HepG2 (cell line): Measurements from ENCODE around the gene COBLL1. TPM values are rescaled to one million over a fixed set of nuclear protein-coding genes. Genes with fewer than 3 reads are reported as not detected.

Experiments
- ADNP ChIP-seq: sonication (generic); formaldehyde crosslinking; IDR thresholded peaks from 2 replicates; pipeline ENCODE4 v1.4.0; 2020; ENCODE audit warnings: missing genetic modification reagents
- ARID2 ChIP-seq: sonication (generic); formaldehyde crosslinking; IDR thresholded peaks from 2 replicates; pipeline ENCODE4 v1.8.1; 2022; ENCODE audit warnings: mild to moderate bottlenecking, missing genetic modification reagents, borderline replicate concordance
- DBP ChIP-seq: sonication (generic); formaldehyde crosslinking; IDR thresholded peaks from 2 replicates; pipeline ENCODE4 v1.4.0; 2020; ENCODE audit warnings: missing genetic modification reagents; ENCODE audit errors: not compliant biosample characterization
- FOXJ3 ChIP-seq: sonication (generic); formaldehyde crosslinking; IDR thresholded peaks from 2 replicates; pipeline ENCODE4 v1.4.0; 2020; ENCODE audit warnings: missing genetic modification reagents, mild to moderate bottlenecking, borderline replicate concordance
- FOXK2 ChIP-seq: fragments of 450-650 bp; IDR thresholded peaks from 2 replicates; pipeline ENCODE4 v1.6.1; 2016
- KLF11 ChIP-seq: IDR thresholded peaks from 2 replicates; pipeline ENCODE4 v1.6.1; 2016; ENCODE audit warnings: missing compliant biosample characterization
- KMT2A ChIP-seq: sonication (generic); formaldehyde crosslinking; IDR thresholded peaks from 2 replicates; pipeline ENCODE4 v1.4.0; 2020; ENCODE audit warnings: missing genetic modification reagents
- MAFG ChIP-seq: sonication (generic); formaldehyde crosslinking; IDR thresholded peaks from 2 replicates; pipeline ENCODE4 v1.5.1; 2020; ENCODE audit warnings: mild to moderate bottlenecking, missing genetic modification reagents
- NAIF1 ChIP-seq: sonication (generic); formaldehyde crosslinking; IDR thresholded peaks from 2 replicates; pipeline ENCODE4 v1.5.0; 2020; ENCODE audit warnings: mild to moderate bottlenecking, missing genetic modification reagents, borderline replicate concordance
- NFRKB ChIP-seq: fragments of 450-650 bp; IDR thresholded peaks from 2 replicates; pipeline ENCODE4 v1.6.1; 2017
- PHB2 ChIP-seq: fragments of 450-650 bp; IDR thresholded peaks from 2 replicates; pipeline ENCODE4 v1.6.1; 2018; ENCODE audit not compliant: partially characterized antibody
- PHF21A ChIP-seq: sonication (generic); formaldehyde crosslinking; IDR thresholded peaks from 2 replicates; pipeline ENCODE4 v1.5.0; 2020; ENCODE audit warnings: mild to moderate bottlenecking, missing genetic modification reagents
- RNF2 ChIP-seq: fragments of 450-650 bp; conservative IDR thresholded peaks from 2 replicates; pipeline ENCODE4 v1.6.1; 2016; ENCODE audit warnings: low read depth
- RXRB ChIP-seq: IDR thresholded peaks from 2 replicates; pipeline ENCODE4 v1.6.1; 2016; ENCODE audit warnings: borderline replicate concordance, missing genetic modification reagents, missing compliant biosample characterization
- ZNF264 ChIP-seq: sonication (generic); formaldehyde crosslinking; IDR thresholded peaks from 2 replicates; pipeline ENCODE4 v1.4.0; 2020; ENCODE audit warnings: missing genetic modification reagents
- ZNF512 ChIP-seq: sonication (generic); formaldehyde crosslinking; IDR thresholded peaks from 2 replicates; pipeline ENCODE4 v1.4.0; 2020; ENCODE audit warnings: mild to moderate bottlenecking, missing genetic modification reagents
- ZNF570 ChIP-seq: sonication (generic); formaldehyde crosslinking; IDR thresholded peaks from 2 replicates; pipeline ENCODE4 v1.4.0; 2020; ENCODE audit warnings: mild to moderate bottlenecking, missing genetic modification reagents, borderline replicate concordance
- polyA plus RNA-seq, 8 experiments: library from polyadenylated mRNA; depleted of rRNA in 3 of 8; stranded (reverse) in 7 of 8; unstranded in 1 of 8; fragments of >200 nt; fragmentation: Illumina TruSeq in 4 of 8; extraction: Trizol in 4 of 8; gene quantifications; 2 replicates each; pipeline versions ENCODE4 v1.2.1 to v1.2.3, GENCODE V29; 2011 to 2016; ENCODE audit warnings: low read depth in 4 of 8, missing spikeins in 1 of 8, mixed read lengths in 1 of 8; ENCODE audit not compliant: insufficient read depth in 1 of 8
- total RNA-seq, 5 experiments: library from RNA; depleted of rRNA; stranded (reverse); fragments of >200 nt; fragmentation: Illumina TruSeq; extraction: Trizol; gene quantifications; 2 replicates each; pipeline ENCODE4 v1.2.3, GENCODE V29; 2016; ENCODE audit warnings: low read depth in 1 of 5
- TF ChIP-seq, protein P1 (sequence below): sonication (generic); formaldehyde crosslinking; IDR thresholded peaks from 2 replicates; pipeline ENCODE4 v1.8.1; 2023; ENCODE audit warnings: mild to moderate bottlenecking, missing genetic modification reagents
- TF ChIP-seq, protein P2 (sequence below): IDR thresholded peaks from 2 replicates; pipeline ENCODE4 v1.6.1; 2012; ENCODE audit warnings: inconsistent platforms
- TF ChIP-seq, protein P3 (sequence below): IDR thresholded peaks from 2 replicates; pipeline ENCODE4 v1.6.1; 2016
- TF ChIP-seq, protein P4 (sequence below): sonication (generic); formaldehyde crosslinking; IDR thresholded peaks from 2 replicates; pipeline ENCODE4 v1.9.0; 2021; ENCODE audit warnings: missing genetic modification reagents, mild to moderate bottlenecking, borderline replicate concordance
- TF ChIP-seq, protein P5 (sequence below): sonication (generic); formaldehyde crosslinking; IDR thresholded peaks from 2 replicates; pipeline ENCODE4 v1.5.0; 2020; ENCODE audit warnings: mild to moderate bottlenecking, missing genetic modification reagents

The COBLL1 gene
- total and polyA plus RNA-seq, 2 of the 13 experiments (the other 11 are each of a cell fraction or from before 2014, with no cell fraction given): 32.6 to 86.8 TPM

DNA sequence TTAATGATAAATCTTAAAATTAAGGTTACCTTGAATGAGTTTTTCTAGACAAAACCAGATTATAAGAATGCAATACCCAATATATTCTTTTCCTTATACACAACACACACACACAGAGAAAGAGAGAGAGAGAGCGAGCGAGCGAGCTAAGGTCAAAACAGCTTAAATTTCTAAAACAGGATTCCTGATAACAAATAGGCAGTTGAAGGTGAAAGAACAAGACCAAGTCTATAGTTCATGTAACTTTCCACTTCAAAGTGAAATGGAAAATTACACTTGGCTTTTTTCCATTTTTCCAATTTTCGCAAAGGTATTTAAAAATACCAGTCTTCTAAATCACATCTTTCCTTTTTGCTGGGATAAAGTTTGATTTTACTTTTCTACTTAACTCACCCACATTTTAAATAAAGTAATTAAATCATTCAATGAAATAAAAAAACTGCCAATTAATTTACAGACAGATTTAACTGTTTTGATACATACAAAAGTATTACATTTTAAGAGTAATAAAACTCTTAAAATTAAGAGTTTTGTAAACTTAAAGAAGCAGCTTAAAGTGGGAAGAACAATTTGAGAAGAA is 98.8 kb downstream of the COBLL1 start (continued):
- TF ChIP-seq, protein P1, sequence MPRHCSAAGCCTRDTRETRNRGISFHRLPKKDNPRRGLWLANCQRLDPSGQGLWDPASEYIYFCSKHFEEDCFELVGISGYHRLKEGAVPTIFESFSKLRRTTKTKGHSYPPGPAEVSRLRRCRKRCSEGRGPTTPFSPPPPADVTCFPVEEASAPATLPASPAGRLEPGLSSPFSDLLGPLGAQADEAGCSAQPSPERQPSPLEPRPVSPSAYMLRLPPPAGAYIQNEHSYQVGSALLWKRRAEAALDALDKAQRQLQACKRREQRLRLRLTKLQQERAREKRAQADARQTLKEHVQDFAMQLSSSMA (CRISPR knock-in tag): no peak
- 0 out of 2 replicates have a peak, but pooled peaks have one; percentile 20 for TF ChIP-seq ZNF264
- TF ChIP-seq FOXJ3: peak; percentile 94; the same call in 1 of the 2 replicates
- no peak for TF ChIP-seq RNF2
- no peak for TF ChIP-seq NFRKB
- peak; percentile 70 for TF ChIP-seq KLF11 (CRISPR knock-in tag)
- peak; percentile 96 for TF ChIP-seq RXRB
- TF ChIP-seq NAIF1: no peak
- TF ChIP-seq, protein P2, sequence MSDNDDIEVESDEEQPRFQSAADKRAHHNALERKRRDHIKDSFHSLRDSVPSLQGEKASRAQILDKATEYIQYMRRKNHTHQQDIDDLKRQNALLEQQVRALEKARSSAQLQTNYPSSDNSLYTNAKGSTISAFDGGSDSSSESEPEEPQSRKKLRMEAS: peak; percentile 46
- TF ChIP-seq ZNF512: no peak
- no peak for TF ChIP-seq ADNP (CRISPR knock-in tag)
- no peak for TF ChIP-seq MAFG
- peak; percentile 70; the same call in 1 of the 2 replicates for TF ChIP-seq FOXK2
- TF ChIP-seq DBP (CRISPR knock-in tag): no peak
- TF ChIP-seq, protein P3, sequence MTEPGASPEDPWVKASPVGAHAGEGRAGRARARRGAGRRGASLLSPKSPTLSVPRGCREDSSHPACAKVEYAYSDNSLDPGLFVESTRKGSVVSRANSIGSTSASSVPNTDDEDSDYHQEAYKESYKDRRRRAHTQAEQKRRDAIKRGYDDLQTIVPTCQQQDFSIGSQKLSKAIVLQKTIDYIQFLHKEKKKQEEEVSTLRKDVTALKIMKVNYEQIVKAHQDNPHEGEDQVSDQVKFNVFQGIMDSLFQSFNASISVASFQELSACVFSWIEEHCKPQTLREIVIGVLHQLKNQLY: 0 out of 2 replicates have a peak, but pooled peaks have one; percentile 53
- TF ChIP-seq PHB2: no peak
- TF ChIP-seq, protein P4, sequence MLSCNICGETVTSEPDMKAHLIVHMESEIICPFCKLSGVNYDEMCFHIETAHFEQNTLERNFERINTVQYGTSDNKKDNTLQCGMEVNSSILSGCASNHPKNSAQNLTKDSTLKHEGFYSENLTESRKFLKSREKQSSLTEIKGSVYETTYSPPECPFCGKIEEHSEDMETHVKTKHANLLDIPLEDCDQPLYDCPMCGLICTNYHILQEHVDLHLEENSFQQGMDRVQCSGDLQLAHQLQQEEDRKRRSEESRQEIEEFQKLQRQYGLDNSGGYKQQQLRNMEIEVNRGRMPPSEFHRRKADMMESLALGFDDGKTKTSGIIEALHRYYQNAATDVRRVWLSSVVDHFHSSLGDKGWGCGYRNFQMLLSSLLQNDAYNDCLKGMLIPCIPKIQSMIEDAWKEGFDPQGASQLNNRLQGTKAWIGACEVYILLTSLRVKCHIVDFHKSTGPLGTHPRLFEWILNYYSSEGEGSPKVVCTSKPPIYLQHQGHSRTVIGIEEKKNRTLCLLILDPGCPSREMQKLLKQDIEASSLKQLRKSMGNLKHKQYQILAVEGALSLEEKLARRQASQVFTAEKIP (CRISPR knock-in tag): no peak
- no peak for TF ChIP-seq ZNF570
- TF ChIP-seq PHF21A (CRISPR knock-in tag): peak; percentile 84
- TF ChIP-seq, protein P5, sequence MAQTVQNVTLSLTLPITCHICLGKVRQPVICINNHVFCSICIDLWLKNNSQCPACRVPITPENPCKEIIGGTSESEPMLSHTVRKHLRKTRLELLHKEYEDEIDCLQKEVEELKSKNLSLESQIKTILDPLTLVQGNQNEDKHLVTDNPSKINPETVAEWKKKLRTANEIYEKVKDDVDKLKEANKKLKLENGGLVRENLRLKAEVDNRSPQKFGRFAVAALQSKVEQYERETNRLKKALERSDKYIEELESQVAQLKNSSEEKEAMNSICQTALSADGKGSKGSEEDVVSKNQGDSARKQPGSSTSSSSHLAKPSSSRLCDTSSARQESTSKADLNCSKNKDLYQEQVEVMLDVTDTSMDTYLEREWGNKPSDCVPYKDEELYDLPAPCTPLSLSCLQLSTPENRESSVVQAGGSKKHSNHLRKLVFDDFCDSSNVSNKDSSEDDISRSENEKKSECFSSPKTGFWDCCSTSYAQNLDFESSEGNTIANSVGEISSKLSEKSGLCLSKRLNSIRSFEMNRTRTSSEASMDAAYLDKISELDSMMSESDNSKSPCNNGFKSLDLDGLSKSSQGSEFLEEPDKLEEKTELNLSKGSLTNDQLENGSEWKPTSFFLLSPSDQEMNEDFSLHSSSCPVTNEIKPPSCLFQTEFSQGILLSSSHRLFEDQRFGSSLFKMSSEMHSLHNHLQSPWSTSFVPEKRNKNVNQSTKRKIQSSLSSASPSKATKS (CRISPR knock-in tag): no peak
- 0 out of 2 replicates have a peak, but pooled peaks have one; percentile 27 for TF ChIP-seq ARID2
- TF ChIP-seq KMT2A (CRISPR knock-in tag): peak; percentile 65; the same call in 1 of the 2 replicates
